ENCODE results near the gene HHLA2. TPM values are rescaled to one million over a fixed set of nuclear protein-coding genes. Genes with fewer than 3 reads are reported as not detected.

HHLA2 gene
- total RNA-seq, 1 experiment from 2014 or later = not detected

DNA sequence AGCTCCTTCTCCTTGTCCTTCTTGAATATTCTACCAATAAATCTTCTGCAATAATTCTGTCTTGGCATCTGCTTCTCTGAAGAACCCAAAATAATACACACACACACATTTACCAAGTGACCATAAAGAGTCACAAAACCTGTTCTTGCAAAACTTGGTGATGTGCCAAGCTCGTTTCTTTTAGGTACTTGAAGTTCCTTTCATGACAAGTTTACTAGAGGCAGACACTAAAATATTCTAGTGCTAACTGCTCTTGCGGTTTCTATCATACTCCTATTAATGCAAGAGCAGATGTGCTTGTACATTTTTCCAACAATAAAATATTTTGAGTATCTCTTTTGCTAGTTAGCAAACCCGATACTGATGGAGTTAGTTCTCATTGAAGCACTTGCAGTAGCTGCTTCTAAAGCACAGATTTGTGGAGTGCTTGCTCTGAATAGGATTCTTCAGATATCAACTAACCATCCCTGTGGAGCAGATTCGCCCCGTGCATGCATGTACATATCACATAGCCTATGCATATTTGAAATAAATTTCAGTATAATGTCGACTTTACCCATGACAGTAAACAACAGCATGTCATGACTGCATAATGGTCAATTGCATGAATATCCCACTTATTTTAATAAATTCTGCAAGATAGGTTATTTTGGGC is 23.2 kb downstream of the HHLA2 start:
- BruUV-seq (replicated peaks) = no TSS peak
- Histone ChIP-seq H3F3A (ENCODE audit: low read length, unreplicated experiment) (no peaks in the 10 kb centered on the region), H3K9me3 (ENCODE audit: low read length) (no peaks in the 10 kb centered on the region), H3K79me2 (ENCODE audit: low read length) (no peaks in the 10 kb centered on the region), H3K9me2 (replicated peaks; ENCODE audit: low read length) (no peaks in the 10 kb centered on the region), H3K4me2 (ENCODE audit: low read length) (peak overlapping the region; percentile 9; the same call in 1 of the 2 replicates), H3K36me3 (ENCODE audit: low read depth, low read length) (no peaks in the 10 kb centered on the region), H3K9ac (ENCODE audit: low read length) (no peak overlapping the region), H2AFZ (ENCODE audit: low read length) (no peak overlapping the region), H3K27ac (ENCODE audit: low read length) (no peak overlapping the region), H3K4me1 (ENCODE audit: insufficient read depth, low read length) (peaks cover 11% of the 10 kb centered on the region; the same call in 1 of the 2 replicates), H3K4me3 (ENCODE audit: low read length) (no peak overlapping the region), H4K20me1 (ENCODE audit: low read length) (no peaks in the 10 kb centered on the region), H3K27me3 (ENCODE audit: low read length) (no peaks in the 10 kb centered on the region)
- TF ChIP-seq, protein P1, sequence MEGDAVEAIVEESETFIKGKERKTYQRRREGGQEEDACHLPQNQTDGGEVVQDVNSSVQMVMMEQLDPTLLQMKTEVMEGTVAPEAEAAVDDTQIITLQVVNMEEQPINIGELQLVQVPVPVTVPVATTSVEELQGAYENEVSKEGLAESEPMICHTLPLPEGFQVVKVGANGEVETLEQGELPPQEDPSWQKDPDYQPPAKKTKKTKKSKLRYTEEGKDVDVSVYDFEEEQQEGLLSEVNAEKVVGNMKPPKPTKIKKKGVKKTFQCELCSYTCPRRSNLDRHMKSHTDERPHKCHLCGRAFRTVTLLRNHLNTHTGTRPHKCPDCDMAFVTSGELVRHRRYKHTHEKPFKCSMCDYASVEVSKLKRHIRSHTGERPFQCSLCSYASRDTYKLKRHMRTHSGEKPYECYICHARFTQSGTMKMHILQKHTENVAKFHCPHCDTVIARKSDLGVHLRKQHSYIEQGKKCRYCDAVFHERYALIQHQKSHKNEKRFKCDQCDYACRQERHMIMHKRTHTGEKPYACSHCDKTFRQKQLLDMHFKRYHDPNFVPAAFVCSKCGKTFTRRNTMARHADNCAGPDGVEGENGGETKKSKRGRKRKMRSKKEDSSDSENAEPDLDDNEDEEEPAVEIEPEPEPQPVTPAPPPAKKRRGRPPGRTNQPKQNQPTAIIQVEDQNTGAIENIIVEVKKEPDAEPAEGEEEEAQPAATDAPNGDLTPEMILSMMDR (conservative IDR thresholded peaks at IDR 0.05; ENCODE audit: low read depth, low read length) = no peak
- no peak for TF ChIP-seq EZH2phosphoT487 (IDR thresholded peaks at IDR 0.05; ENCODE audit: borderline replicate concordance, low read length)
- TF ChIP-seq EZH2 (IDR thresholded peaks at IDR 0.05; ENCODE audit: low read length, unreplicated experiment) = no peak
- POLR2A ChIA-PET (ENCODE audit: unreplicated experiment) = no interaction called here
- DNase-seq (peak; percentile 85), ATAC-seq (peak; percentile 13; the same call in 1 of the 2 replicates)
- intact Hi-C loops (cut with micrococcal nuclease) = no loop called here
- CTCF ChIA-PET = interaction anchor here (0.7 kb wide), 1 partner anchor 579 kb away, joined by 3 read pairs; no protein-coding TSS in a partner anchor

DNA sequence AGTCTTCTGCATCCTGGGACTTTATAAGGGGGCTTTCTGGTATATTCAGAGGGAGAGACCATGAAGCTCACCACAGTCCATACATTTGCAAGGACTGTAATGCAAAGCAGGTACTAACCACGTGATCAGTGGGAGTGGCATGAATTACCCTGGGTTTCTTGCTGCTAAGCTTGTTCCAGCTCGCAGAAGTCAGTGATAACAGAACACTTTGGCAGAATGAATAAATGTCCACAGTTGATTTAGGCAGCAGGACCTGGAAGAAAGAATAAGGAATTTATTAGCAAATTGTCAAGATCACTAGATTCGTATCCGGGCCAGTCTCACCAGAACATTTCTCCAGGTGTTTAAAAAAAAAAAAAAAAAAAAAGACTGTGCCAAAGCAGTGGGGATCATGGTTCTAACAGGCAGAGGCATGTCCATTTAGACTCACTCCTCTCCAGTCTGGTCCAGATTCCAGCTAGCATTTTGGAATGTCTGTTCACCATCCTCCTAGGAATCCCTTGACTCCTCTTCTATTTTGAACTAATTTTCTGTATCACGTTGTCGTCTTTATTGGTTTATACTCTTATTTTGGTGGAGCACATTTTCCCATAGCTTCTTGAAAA is 24.5 kb downstream of the HHLA2 start:
- Histone ChIP-seq H3K9ac (ENCODE audit: low read length) (no peak overlapping the region), H3K4me3 (ENCODE audit: low read length) (no peak overlapping the region), H3K4me2 (ENCODE audit: low read length) (no peak overlapping the region), H3K9me3 (ENCODE audit: low read length) (no peaks in the 10 kb centered on the region), H3F3A (ENCODE audit: low read length, unreplicated experiment) (no peaks in the 10 kb centered on the region), H3K79me2 (ENCODE audit: low read length) (no peaks in the 10 kb centered on the region), H3K27ac (ENCODE audit: low read length) (no peak overlapping the region), H3K36me3 (ENCODE audit: low read depth, low read length) (no peaks in the 10 kb centered on the region), H4K20me1 (ENCODE audit: low read length) (no peaks in the 10 kb centered on the region), H3K4me1 (ENCODE audit: insufficient read depth, low read length) (peaks cover 11% of the 10 kb centered on the region; the same call in 1 of the 2 replicates), H3K27me3 (ENCODE audit: low read length) (no peaks in the 10 kb centered on the region), H3K9me2 (replicated peaks; ENCODE audit: low read length) (no peaks in the 10 kb centered on the region), H2AFZ (ENCODE audit: low read length) (no peak overlapping the region)
- DNase-seq (no peak), ATAC-seq (no peak)
- BruUV-seq (replicated peaks) = no TSS peak
- intact Hi-C loops (cut with micrococcal nuclease) = no loop called here
- ChIA-PET POLR2A (ENCODE audit: unreplicated experiment) (no interaction called here), CTCF (no interaction called here)
- TF ChIP-seq EZH2phosphoT487 (IDR thresholded peaks at IDR 0.05; ENCODE audit: borderline replicate concordance, low read length) = no peak
- TF ChIP-seq EZH2 (IDR thresholded peaks at IDR 0.05; ENCODE audit: low read length, unreplicated experiment) = no peak
- TF ChIP-seq, protein P1 (conservative IDR thresholded peaks at IDR 0.05; ENCODE audit: low read depth, low read length) = no peak

DNA sequence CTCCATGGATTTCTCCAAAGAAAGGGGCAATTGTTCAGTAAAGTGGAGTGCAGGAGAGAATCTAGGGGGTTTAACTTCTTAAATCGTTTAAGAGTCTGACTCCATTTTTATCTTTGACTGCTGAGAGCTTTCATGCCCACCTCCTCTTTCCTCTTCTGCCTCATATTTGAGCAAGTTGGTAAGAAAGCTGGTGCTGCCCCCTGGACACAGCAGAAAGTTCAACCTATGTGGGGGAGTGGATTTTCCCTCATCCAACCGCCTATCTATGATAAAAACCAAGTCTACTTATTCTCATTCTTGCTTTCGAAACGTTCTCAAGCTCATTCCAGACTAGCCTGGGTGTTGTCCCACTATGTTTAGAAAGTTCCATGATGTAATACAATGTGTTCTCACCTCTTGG is 26.0 kb downstream of the HHLA2 start:
- Histone ChIP-seq H3K79me2 (ENCODE audit: low read length) (no peaks in the 10 kb centered on the region), H3K4me3 (ENCODE audit: low read length) (no peak overlapping the region), H3K4me2 (ENCODE audit: low read length) (no peak overlapping the region), H3K9ac (ENCODE audit: low read length) (no peak overlapping the region), H3K4me1 (ENCODE audit: insufficient read depth, low read length) (peaks cover 11% of the 10 kb centered on the region; the same call in 1 of the 2 replicates), H3K9me2 (replicated peaks; ENCODE audit: low read length) (no peaks in the 10 kb centered on the region), H3K27me3 (ENCODE audit: low read length) (no peaks in the 10 kb centered on the region), H3F3A (ENCODE audit: low read length, unreplicated experiment) (no peaks in the 10 kb centered on the region), H3K36me3 (ENCODE audit: low read depth, low read length) (no peaks in the 10 kb centered on the region), H3K27ac (ENCODE audit: low read length) (no peak overlapping the region), H2AFZ (ENCODE audit: low read length) (no peak overlapping the region), H3K9me3 (ENCODE audit: low read length) (no peaks in the 10 kb centered on the region), H4K20me1 (ENCODE audit: low read length) (no peaks in the 10 kb centered on the region)
- ChIA-PET CTCF (no interaction called here), POLR2A (ENCODE audit: unreplicated experiment) (no interaction called here)
- BruUV-seq (replicated peaks) = no TSS peak
- no peak for DNase-seq
- TF ChIP-seq EZH2 (IDR thresholded peaks at IDR 0.05; ENCODE audit: low read length, unreplicated experiment) (no peak), EZH2phosphoT487 (IDR thresholded peaks at IDR 0.05; ENCODE audit: borderline replicate concordance, low read length) (no peak)
- TF ChIP-seq, protein P1 (conservative IDR thresholded peaks at IDR 0.05; ENCODE audit: low read depth, low read length) = no peak; the same call in 1 of the 2 replicates
- ATAC-seq = no peak
- intact Hi-C loops (cut with micrococcal nuclease) = no loop called here

Measured in PC-3 (cell line).